Measurements from ENCODE around the gene DNAH3.

DNA sequence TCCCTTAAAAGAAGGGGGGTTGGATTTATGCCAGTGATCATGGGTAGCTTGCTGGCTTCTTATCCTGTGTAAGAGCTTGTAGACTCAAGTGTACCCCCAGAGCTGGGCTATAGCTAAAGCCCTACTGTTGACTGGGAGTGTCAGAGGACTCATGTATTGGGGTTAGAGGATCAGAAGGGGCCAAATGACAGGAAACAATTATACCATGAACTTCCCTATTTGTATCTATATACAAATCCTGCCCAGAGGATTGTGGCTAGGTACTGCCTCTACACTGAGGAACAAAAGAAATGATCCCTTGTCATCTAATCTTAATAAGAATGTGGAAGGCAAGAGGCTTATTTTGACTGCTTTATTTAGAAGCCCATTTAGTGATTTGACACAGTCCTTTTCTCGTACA is 46.5 kb upstream of the DNAH3 start:
- TF ChIP-seq TP53 (CRISPR knock-in tag; IDR thresholded peaks at IDR 0.05) (no peak), NFE2L1 (CRISPR knock-in tag; IDR thresholded peaks at IDR 0.05) (no peak), ZNF232 (CRISPR knock-in tag; IDR thresholded peaks at IDR 0.05) (no peak), JUN (CRISPR knock-in tag; IDR thresholded peaks at IDR 0.05) (no peak), ZNF532 (CRISPR knock-in tag; IDR thresholded peaks at IDR 0.05; ENCODE audit: borderline replicate concordance) (no peak), TEAD4 (CRISPR knock-in tag; IDR thresholded peaks at IDR 0.05) (no peak), NR2C2 (CRISPR knock-in tag; IDR thresholded peaks at IDR 0.05) (no peak), CTCF (IDR thresholded peaks at IDR 0.05) (no peak), MYBL2 (CRISPR knock-in tag; IDR thresholded peaks at IDR 0.05) (no peak)
- TF ChIP-seq, protein P1, sequence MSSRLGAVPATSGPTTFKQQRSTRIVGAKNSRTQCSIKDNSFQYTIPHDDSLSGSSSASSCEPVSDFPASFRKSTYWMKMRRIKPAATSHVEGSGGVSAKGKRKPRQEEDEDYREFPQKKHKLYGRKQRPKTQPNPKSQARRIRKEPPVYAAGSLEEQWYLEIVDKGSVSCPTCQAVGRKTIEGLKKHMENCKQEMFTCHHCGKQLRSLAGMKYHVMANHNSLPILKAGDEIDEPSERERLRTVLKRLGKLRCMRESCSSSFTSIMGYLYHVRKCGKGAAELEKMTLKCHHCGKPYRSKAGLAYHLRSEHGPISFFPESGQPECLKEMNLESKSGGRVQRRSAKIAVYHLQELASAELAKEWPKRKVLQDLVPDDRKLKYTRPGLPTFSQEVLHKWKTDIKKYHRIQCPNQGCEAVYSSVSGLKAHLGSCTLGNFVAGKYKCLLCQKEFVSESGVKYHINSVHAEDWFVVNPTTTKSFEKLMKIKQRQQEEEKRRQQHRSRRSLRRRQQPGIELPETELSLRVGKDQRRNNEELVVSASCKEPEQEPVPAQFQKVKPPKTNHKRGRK (CRISPR knock-in tag; IDR thresholded peaks at IDR 0.05; ENCODE audit: borderline replicate concordance), result no peak
